SU-DHL-6 (cell line): ENCODE results near the gene WWC1.

ENCODE experiments used
- H2AFZ ChIP-seq: fragments of 200-600 bp; sonication (generic); 2 replicates; pipeline ENCODE4 v1.6.1; 2014; ENCODE audit warnings: low read depth, mild to moderate bottlenecking, moderate library complexity, mixed read lengths, antibody characterized with exemption, low read length; ENCODE audit not compliant: severe bottlenecking
- H3F3A ChIP-seq: fragments of 200-600 bp; shearing (Covaris generic); 2 replicates; pipeline ENCODE4 v1.6.0; 2016; ENCODE audit warnings: antibody characterized with exemption, mild to moderate bottlenecking; ENCODE audit not compliant: insufficient read depth
- H3K27ac ChIP-seq: fragments of 200-600 bp; sonication (generic); 2 replicates; pipeline ENCODE4 v1.5.1; 2016; ENCODE audit warnings: low read depth, mild to moderate bottlenecking, low read length, moderate library complexity, mixed read lengths
- H3K27me3 ChIP-seq: fragments of 200-600 bp; sonication (generic), shearing (Covaris generic); 2 replicates; pipeline ENCODE4 v1.6.0; 2014; ENCODE audit warnings: mild to moderate bottlenecking, low read length
- H3K36me3 ChIP-seq: fragments of 200-600 bp; sonication (generic); 2 replicates; pipeline ENCODE4 v1.6.1; 2014; ENCODE audit warnings: mild to moderate bottlenecking, low read length, mixed read lengths
- H3K4me2 ChIP-seq: fragments of 300-600, 200-600 bp; shearing (Covaris generic), sonication (generic); 2 replicates; pipeline ENCODE4 v1.6.0; 2014; ENCODE audit warnings: low read length, low read depth, mild to moderate bottlenecking; ENCODE audit not compliant: poor library complexity, severe bottlenecking
- H3K4me3 ChIP-seq: fragments of 200-600 bp; sonication (generic); 2 replicates; pipeline ENCODE4 v1.5.1; 2014; ENCODE audit warnings: antibody characterized with exemption, low read length, mild to moderate bottlenecking, mixed read lengths; ENCODE audit not compliant: insufficient read depth, poor library complexity, severe bottlenecking
- H3K79me2 ChIP-seq: fragments of 200-600 bp; sonication (generic); 2 replicates; pipeline ENCODE4 v1.6.1; 2014; ENCODE audit warnings: mild to moderate bottlenecking, low read length, moderate library complexity; ENCODE audit not compliant: insufficient read depth
- H3K9ac ChIP-seq: fragments of 200-600 bp; sonication (generic); 2 replicates; pipeline ENCODE4 v1.7.0; 2014; ENCODE audit warnings: mild to moderate bottlenecking, low read length
- H3K9me2 ChIP-seq: fragments of 200-600 bp; sonication (generic); replicated peaks from 2 replicates; pipeline ENCODE4 v1.6.1; 2014; ENCODE audit warnings: low read length; ENCODE audit not compliant: insufficient read depth
- H3K9me3 ChIP-seq: fragments of 200-600 bp; sonication (generic); 2 replicates; pipeline ENCODE4 v1.6.1; 2014; ENCODE audit warnings: low read length, mixed read lengths; ENCODE audit not compliant: insufficient read depth
- H4K20me1 ChIP-seq: fragments of 200-600 bp; sonication (generic); 2 replicates; pipeline ENCODE4 v1.6.1; 2014; ENCODE audit warnings: low read depth, mild to moderate bottlenecking, antibody characterized with exemption, low read length, moderate library complexity, mixed read lengths
- EZH2phosphoT487 ChIP-seq: fragments of 200-600 bp; sonication (generic), shearing (Covaris generic); conservative IDR thresholded peaks from 2 replicates; pipeline ENCODE4 v1.6.1; 2018; ENCODE audit warnings: mild to moderate bottlenecking, antibody characterized with exemption, low read length, moderate library complexity, mixed read lengths
- TF ChIP-seq, protein P1 (sequence below): fragments of 200-600 bp; sonication (generic); IDR thresholded peaks from one replicate; pipeline ENCODE4 v1.5.1; 2017; ENCODE audit warnings: antibody characterized with exemption, mild to moderate bottlenecking, low read length, moderate library complexity; ENCODE audit not compliant: insufficient read depth, poor library complexity, severe bottlenecking

The WWC1 gene

DNA sequence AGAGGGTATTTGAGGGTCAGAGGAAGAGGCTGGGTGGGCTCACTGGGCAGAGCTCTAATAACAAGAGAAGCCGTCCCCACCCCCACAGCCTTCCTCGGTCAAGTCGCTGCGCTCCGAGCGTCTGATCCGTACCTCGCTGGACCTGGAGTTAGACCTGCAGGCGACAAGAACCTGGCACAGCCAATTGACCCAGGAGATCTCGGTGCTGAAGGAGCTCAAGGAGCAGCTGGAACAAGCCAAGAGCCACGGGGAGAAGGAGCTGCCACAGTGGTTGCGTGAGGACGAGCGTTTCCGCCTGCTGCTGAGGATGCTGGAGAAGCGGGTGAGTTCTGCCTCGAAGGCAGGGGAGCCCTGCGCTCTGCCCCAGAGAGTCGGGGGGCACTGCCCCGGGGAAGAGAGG lies 173.2 kb downstream of the WWC1 start:
- Histone ChIP-seq H3K79me2 (no peaks in the 10 kb centered on the region), H3K9ac (no peak overlapping the region), H4K20me1 (no peaks in the 10 kb centered on the region), H3K4me2 (no peak overlapping the region), H3K27me3 (no peaks in the 10 kb centered on the region), H3K4me3 (no peak overlapping the region), H3K9me2 (no peaks in the 10 kb centered on the region), H3K9me3 (no peaks in the 10 kb centered on the region), H3F3A (no peaks in the 10 kb centered on the region), H3K27ac (no peak overlapping the region), H2AFZ (no peak overlapping the region), H3K36me3 (no peaks in the 10 kb centered on the region)
- TF ChIP-seq EZH2phosphoT487, result no peak
- TF ChIP-seq, protein P1, sequence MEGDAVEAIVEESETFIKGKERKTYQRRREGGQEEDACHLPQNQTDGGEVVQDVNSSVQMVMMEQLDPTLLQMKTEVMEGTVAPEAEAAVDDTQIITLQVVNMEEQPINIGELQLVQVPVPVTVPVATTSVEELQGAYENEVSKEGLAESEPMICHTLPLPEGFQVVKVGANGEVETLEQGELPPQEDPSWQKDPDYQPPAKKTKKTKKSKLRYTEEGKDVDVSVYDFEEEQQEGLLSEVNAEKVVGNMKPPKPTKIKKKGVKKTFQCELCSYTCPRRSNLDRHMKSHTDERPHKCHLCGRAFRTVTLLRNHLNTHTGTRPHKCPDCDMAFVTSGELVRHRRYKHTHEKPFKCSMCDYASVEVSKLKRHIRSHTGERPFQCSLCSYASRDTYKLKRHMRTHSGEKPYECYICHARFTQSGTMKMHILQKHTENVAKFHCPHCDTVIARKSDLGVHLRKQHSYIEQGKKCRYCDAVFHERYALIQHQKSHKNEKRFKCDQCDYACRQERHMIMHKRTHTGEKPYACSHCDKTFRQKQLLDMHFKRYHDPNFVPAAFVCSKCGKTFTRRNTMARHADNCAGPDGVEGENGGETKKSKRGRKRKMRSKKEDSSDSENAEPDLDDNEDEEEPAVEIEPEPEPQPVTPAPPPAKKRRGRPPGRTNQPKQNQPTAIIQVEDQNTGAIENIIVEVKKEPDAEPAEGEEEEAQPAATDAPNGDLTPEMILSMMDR, result no peak

DNA sequence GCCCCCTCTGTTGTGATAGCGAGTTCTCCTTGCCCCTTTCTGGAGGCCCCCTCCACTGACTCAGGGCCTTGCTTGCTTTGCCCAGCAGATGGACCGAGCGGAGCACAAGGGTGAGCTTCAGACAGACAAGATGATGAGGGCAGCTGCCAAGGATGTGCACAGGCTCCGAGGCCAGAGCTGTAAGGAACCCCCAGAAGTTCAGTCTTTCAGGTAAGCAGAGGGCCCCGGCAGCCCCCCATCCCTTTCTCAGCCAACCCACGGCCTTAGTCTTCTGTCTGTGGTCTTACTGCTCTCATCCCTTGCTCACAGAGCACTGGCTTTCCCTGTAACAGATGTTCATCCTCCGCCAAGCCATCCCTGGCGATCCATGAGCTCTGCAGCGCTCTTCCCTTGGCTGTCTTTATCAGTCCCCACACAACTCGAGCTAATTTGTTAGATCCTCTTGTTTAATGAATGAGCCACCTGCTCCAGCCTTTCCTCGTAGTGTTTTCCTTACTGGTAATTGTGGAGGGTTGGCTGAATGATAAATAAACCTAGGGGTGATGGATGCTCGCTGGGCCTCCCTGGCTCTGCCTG lies 176.4 kb downstream of the WWC1 start:
- Histone ChIP-seq H3K4me3 (no peak overlapping the region), H3K79me2 (no peaks in the 10 kb centered on the region), H3K9me2 (no peaks in the 10 kb centered on the region), H3K27ac (no peak overlapping the region), H3K27me3 (no peaks in the 10 kb centered on the region), H3K9ac (no peak overlapping the region), H3K36me3 (no peaks in the 10 kb centered on the region), H3K4me2 (no peak overlapping the region), H3K9me3 (no peaks in the 10 kb centered on the region), H3F3A (no peaks in the 10 kb centered on the region), H4K20me1 (no peaks in the 10 kb centered on the region), H2AFZ (no peak overlapping the region)
- TF ChIP-seq EZH2phosphoT487, result no peak
- TF ChIP-seq, protein P1, result no peak

DNA sequence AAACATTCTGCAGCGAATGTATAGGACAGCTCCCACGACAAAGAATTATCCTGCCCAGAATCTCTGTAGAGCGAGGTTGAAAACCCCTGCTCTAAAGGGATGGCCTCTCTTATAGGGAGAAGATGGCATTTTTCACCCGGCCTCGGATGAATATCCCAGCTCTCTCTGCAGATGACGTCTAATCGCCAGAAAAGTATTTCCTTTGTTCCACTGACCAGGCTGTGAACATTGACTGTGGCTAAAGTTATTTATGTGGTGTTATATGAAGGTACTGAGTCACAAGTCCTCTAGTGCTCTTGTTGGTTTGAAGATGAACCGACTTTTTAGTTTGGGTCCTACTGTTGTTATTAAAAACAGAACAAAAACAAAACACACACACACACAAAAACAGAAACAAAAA lies 177.4 kb downstream of the WWC1 start:
- H3F3A ChIP-seq, result no peaks in the 10 kb centered on the region
- H3K27me3 ChIP-seq, result no peaks in the 10 kb centered on the region
- no peaks in the 10 kb centered on the region for H4K20me1 ChIP-seq
- no peak overlapping the region for H3K4me2 ChIP-seq
- no peak for TF ChIP-seq EZH2phosphoT487
- TF ChIP-seq, protein P1, result no peak
- no peaks in the 10 kb centered on the region for H3K36me3 ChIP-seq
- no peak overlapping the region for H2AFZ ChIP-seq
- H3K27ac ChIP-seq, result no peak overlapping the region
- H3K4me3 ChIP-seq, result no peak overlapping the region
- no peaks in the 10 kb centered on the region for H3K79me2 ChIP-seq
- H3K9me3 ChIP-seq, result no peaks in the 10 kb centered on the region
- H3K9me2 ChIP-seq, result no peaks in the 10 kb centered on the region
- H3K9ac ChIP-seq, result no peak overlapping the region
